Endometrium (tissue), 2 donors: Measurements from ENCODE around the gene BRMS1.

Experiments
- FAIRE-seq: peaks from 2 replicates; lab custom pipeline; 2012; peaks lifted over from hg19 to GRCh38; lab: Jason Lieb, UNC
- donor health status: control.
- donor health status: control.

The BRMS1 gene

DNA sequence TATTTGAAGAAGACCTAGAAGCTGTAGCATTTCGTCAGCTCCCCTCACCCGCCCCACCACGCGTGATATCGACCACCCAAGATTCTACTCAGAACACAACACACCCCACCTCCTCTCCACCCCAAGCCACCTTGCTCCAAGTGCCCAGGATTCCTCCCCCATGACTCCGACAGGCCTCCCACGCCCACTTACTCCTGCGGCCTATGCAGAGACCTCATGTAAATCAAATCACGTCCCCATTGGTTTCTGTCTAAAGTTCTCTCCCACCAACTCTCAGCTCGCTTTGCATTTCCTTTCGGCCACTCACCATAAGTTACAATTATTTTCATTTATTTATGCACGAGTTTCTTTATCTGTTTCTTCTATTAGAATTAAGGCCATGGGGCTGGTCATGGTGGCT, 42.2 kb downstream of the BRMS1 start:
- no peak for FAIRE-seq

DNA sequence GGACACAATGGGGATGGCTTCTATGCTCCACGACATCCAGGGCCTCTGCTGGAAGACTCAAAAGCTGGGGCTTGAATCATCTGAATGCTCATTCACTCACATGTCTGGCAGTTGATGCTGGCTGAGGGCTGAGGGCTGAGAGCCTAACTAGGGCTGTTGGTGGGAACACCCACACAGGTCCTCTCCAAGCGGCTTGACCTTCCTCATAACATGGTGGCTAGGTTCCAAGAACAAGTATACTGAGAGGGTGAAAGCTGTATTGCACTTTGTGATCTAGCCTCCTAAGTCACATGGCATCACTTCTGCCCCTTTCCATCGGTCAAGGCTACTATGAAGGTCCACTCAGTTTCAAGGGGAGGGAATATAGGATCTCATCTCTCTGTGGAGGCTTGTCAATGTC, 45.7 kb downstream of the BRMS1 start:
- FAIRE-seq = no peak

DNA sequence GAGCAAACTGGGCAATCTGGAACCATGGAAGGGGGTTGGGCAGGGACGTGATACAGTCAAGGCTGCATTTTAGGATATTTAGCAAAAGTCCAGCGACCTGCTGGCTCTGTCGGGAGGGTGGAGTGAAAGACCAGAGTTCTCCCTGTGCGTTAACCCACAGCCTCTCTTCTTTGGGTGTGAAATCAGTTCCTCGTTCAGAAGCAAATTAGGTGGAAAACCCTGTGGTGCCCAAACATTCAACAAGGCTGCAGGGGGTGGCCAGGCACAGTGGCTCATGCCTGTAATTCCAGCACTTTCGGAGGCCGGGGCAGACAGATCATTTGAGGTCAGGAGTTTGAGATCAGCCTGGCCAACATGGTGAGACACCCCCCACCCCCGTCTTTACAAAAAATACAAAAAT, 47.3 kb downstream of the BRMS1 start:
- FAIRE-seq = no peak

DNA sequence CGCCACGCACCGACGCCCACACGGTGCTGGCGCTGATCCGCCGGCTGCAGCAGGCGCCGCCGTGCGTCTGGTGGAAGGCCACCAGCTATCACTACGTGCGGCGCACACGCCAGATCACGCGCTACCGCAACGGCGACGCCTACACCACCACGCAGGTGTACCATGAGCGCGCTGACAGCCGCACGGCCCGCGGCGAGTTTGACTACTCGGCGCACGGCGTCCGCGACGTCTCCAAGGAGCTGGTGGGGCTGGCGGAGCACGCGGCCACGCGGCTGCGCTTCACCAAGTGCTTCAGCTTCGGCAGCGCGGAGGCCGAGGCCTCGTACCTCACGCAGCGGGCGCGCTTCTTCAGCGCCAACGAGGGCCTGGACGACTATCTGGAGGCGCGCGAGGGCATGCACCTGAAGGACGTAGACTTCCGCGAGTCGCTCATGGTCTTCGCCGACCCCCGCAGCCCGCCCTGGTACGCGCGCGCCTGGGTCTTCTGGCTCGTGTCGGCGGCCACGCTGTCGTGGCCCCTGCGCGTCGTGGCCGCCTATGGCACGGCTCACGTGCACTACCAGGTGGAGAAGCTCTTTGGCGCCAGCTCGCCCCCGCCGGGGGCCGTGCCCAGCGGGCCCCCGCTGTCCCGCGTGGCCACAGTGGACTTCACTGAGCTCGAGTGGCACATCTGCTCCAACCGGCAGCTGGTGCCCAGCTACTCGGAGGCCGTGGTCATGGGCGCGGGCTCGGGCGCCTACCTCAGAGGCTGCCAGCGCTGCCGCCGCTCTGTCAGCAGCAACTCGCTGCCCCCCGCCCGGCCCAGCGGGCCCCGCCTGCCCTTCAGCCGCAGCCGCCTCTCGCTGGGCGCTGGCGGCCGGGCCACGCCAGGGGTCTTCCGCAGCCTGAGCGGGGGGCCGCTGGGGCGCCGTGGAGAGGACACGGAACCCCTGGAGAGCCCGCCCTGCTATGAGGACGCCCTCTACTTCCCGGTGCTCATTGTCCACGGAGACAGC, 50.0 kb downstream of the BRMS1 start:
- no peak for FAIRE-seq

DNA sequence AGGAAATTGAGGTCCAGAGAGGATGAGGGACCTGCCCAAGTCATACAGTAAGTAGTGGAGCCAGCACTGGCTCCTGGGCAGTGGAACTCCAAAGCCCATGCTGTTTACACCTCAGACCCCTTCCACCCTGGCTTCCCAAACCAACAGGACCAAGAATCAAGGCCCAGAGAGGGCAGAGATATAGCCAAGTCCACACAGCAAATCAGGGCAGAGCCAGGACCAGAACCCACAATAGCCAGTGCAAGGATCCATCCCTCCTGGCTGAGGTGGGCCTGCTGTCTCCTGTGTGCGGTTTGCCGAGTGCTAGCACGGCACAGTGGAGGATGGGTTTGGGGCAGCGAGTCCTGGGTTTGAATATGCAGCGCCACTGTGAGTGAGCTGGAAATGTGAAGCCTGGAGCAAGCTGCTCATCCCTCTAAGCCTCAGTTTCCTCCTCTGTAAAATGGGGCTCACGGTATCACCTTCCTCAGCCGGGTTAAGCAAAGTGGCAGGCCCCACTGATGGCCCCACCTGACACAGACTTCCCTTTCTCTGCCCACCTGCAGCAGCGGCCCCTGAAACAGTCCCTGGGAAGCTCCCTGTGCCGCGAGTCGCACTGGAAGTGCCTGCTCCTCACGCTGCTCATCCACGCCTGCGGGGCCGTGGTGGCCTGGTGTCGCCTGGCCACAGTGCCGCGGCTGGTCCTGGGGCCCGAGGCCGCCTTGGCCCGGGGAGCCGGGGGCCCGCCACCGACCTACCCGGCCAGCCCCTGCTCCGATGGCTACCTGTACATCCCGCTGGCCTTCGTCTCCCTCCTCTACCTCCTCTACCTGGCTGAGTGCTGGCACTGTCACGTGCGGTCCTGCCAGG, 50.9 kb downstream of the BRMS1 start:
- no peak for FAIRE-seq

DNA sequence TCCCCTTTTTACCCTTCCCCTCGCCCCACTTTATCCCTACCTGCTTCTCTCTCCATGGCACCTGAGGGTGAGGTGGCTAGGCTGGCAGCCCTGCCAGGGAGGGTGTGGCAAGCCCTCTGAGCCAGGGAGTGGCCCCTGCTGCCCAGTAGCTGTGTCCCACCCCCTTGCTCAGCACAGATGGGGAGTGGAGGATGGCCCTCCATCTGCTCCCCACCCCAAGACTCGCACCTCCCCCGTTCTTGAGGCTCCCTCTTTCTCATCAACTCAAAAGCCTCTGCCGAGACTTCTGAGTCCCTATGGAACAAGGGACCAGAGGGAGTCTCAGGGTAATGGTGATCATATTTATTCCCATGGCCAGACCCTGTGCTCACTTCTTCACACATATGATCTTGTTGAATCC, 51.6 kb downstream of the BRMS1 start:
- FAIRE-seq = no peak

DNA sequence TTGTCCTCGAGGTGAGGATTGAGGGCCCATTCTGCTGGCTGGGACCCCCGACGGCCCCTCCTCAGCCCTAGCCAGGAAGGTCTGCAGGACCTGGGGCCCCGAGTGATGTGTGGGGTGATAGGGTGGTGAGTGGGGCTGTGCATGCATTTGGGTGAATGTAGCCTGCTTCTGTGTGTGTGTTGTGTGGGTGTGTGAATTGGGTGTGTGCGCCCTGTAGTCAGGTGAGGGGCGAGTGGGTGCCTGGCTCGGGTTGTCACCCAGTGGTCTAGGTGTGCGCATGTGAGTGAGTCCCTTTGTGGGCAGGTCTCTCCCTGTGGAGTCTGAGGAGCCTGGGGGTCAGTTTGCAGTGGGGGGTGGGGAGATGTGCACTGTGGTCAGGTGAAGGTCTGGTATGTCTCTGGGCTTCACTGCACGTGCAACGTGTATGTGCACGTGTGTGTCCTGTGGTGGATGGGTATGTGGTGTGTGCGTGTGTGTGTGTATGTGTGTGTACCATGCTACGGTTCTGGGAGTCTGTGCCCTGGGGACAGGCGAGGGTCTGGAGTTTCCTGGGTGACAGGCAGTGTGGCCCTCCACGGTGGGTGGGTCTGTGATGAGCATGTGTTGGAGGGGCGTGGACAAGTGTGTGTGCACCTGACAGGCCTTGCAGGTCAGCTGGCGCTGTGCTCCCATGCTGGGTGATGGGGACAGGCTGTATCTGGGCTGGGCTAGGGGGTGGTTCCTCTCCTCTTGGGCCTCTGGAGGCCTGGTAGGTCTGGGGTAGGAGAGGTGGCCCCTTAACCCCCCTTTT, 52.2 kb downstream of the BRMS1 start:
- no peak for FAIRE-seq

DNA sequence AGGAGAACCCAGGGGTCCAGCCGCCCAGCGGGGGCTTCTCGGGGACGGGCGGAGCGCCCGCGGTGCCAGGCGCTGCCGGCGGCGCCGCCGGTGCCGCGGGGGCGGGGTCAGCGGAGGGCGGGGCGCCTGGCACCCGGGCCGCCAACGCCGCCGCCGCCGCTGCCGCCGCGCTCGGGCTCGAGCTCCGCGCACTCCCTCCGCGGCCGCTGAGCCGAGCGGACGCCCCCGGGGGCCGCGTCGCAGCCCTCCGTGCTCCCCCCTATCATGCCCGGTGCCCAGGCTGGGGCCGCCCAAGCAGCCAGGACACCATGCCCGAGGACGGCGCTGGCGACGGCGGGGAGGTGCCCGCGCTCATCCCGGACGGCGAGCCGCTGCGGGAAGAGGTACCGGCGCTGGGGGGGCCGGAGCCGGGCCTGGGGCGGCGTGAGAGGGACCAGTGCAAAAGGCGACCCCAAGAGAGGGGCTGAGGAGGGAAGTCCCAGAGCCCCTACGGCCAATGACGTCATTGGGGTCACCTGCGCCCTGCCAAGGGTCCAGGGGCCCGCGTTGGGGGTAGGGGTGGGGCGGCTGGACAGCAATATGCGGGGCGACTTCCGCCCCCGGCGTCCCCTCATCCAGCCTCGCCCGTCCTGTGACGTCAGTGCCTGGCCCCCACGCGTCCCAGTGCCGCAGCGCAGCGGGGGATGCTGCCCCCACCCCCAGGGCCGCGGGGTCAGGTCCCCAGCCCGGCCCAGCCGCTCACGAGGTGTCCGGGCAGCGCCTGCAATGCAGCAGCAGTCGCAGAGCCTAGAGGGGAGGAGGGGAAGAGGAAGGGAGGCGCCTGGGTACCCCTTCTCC, 53.0 kb downstream of the BRMS1 start, which contains the start of gene TMEM151A:
Gene TMEM151A, plus strand, starts transcription at position 189 of the 837 bp plus-strand sequence. Its CDS starts 120 bp downstream, at position 309.
- FAIRE-seq = no peak

DNA sequence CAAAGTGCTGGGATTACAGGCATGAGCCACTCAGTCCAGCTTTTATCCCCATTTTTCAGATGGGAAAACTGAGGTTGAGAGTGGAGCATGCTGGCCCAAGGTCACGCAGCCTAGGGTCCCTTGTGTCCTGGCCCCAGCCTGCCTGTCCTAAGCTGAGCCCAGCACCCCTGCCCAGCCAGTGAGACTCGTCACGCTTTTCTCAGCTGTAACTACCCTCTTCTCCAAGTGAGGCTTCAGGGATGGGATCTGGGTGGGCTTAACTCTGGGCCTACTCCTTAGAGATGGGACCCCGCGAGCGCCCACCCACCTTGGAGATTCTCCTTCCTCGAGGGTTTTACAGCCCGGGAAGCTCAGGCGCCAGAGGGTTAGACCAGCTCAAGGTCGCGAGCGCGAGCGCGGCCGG, 53.6 kb downstream of the BRMS1 start:
- no peak for FAIRE-seq

DNA sequence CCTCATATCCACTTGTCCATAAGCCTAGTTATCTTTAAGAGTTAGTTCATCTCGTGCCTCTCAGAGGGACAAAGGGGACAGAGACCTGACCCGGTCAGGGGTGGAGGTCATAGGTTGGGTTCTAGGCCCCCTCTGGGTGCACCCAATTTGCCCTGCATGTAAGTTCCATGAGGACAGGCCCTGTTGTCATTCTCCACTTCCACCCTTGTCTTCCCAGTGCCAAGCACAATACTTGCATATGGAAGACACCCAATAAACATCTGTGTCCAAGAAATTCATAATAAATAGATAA, 54.6 kb downstream of the BRMS1 start:
- no peak for FAIRE-seq

DNA sequence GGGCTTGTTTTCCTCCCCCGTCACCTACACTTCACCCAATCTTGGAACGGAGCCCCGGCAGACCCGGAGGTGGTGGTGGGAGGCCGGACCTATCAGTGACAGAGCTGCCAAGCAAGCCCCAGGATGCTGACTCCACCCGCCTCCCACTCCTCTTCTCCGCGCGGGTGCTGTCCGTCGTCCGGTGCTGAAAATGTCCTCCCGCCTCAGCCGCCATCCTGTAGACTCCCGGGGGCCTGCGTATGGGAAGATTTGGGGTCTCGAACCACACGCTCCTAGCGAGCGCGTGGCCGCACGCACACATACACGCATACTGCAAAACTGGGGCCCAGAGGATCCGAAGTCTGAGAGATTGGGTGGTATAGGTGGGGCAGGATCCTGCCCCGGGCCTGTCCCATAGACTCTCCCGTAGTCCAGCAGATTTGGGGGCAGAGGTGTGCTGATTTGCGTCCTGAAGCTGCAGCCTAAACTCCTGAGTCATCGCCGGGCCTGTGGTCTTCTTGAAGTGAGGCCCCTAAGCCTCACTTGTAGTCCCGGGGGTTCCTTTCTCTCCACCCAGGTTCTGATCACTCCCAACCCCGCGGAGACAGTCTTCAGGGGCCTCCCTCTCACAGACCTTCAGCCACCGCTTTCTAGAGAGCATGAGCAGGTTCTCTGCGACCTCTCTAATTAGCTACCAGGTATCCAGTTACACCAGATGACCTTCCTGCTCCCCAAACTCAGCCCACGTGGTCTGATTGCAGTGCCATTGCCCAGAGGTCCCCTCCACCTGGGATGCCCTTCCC, 55.2 kb downstream of the BRMS1 start:
- no peak for FAIRE-seq

DNA sequence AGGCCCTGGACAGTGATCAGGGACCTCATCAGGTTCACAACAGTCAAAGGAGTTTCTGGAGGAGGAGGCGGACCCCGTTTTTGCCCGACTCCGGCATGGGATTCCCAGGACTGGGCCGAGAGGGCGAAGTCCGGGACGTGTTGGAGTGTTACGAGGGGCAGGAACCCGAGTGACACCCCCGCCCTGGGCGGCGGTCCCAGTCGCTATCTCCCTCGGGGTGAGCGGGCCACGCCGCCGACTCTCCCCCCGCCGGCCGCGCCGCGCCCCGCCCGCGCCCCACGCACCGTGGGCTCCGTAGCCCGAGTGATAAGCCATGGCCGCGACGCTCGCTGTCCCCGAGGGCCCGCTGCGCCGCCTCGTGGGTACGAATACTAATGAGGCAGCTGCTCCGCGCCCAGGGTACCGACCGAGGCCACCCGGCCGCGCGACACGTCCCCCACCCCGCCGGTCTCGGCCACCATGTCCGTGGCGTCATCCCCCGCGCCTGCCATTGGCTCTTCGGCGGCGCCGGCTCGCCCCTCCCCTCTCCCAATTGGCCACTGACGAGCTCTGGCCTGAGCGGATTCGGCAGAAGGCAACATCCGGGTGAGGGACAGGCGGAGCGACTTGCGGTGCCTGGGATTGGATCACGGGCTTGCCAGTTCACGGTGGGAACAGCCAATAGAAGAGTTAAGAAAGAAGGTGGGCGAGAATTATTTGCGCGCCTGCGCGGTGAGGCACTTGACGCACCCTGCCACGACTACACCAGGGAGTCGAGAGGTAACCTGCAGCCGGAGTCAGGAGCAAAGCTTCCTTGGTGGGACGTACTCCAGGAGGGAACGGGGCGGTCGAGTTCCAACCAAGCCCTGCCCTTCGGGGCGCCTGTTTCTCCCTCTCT, 56.0 kb downstream of the BRMS1 start, which contains the start of gene YIF1A:
Gene YIF1A, minus strand, starts transcription at position 473 of the 877 bp plus-strand sequence. Its CDS starts 158 bp downstream, at position 315.
- FAIRE-seq = peak; percentile 99

DNA sequence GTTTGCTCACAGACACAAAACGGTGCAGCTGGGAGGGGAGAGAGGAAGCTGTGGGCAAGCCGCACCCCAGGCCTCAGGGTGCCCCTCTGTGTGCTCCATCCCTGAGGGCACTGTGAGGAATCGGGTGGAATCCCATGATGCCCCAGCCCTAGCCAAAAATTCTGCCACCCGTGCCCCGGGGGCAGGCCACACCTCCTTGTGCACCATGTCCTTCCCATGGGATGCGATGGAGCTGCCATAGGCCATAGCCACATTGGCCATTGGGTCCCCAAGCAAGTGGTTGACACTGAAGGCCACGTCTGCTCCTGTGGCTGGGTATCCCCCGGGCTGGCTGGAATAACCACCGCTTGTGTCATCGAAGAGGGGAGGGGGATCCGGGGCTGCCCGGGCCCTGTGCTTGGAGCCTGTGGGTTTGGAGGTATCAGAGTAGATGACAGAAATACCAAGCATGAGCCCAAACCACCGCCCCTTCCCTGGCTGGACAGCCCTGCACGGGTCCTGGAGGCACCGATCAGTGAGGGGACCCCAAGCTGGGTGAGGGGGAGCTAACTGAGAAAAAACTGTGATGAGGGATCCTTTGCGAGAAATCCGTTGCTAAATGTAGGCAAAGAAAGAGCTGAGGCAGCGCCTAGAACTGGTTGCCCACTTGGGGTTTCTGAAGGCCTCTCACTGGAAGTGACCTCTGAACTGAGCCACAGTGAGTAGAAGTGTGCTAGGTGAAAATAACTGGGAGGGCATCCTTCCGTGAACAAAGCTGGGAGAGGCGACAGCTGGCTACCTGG, 56.8 kb downstream of the BRMS1 start:
- FAIRE-seq = no peak
